Measurements from ENCODE around the gene CCDC71L. TPM values are rescaled to one million over a fixed set of nuclear protein-coding genes. Genes with fewer than 3 reads are reported as not detected.

Gene CCDC71L
- total and polyA plus RNA-seq, 2 of the 4 experiments (the other 2 are of a cell fraction), result 19.7 to 20.6 TPM

DNA sequence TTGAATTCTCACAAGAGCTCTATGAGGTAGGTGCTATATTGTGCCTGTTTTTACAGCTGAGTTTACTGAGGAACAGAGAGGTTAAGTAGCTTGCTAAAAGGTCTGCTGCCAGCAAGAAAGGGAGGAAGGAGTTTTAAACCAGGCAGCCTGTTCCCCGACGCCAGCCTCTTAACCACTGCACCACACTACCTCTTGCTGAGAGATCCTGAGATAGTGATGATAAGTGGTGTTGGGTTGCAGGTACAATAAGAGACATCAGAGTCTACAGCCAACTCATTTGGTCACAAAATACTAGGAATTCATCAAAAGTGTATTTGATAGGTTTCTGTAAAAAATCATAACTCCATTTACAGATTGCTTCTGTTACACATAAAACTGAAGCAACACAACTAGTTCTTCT is 8.0 kb downstream of the CCDC71L start:
- H3K23ac ChIP-seq (ENCODE audit: low read depth, low read length), result no peak overlapping the region
- no peaks in the 10 kb centered on the region for H4K20me1 ChIP-seq (ENCODE audit: insufficient read depth, low read length)
- H2AK9ac ChIP-seq (replicated peaks; ENCODE audit: low read depth, low read length, poor library complexity), result no peak overlapping the region
- POLR2A ChIA-PET (ENCODE audit: unreplicated experiment), result no interaction called here
- CTCF ChIA-PET, result interaction anchor here (0.7 kb wide), 1 partner anchor 28 kb away, joined by 4 read pairs; no protein-coding TSS in a partner anchor
- no peak overlapping the region for H3K56ac ChIP-seq (ENCODE audit: extremely low read depth, insufficient read depth, low read length)
- TF ChIP-seq RFX5 (IDR thresholded peaks at IDR 0.05; ENCODE audit: low read depth, low read length) (no peak), FOS (IDR thresholded peaks at IDR 0.05; ENCODE audit: low read depth, low read length) (no peak), RAD21 (IDR thresholded peaks at IDR 0.05; ENCODE audit: low read length) (no peak), POLR2A (IDR thresholded peaks at IDR 0.05; ENCODE audit: low read depth, low read length) (no peak), NFE2L2 (IDR thresholded peaks at IDR 0.05; ENCODE audit: low read depth, low read length) (no peak), BHLHE40 (IDR thresholded peaks at IDR 0.05; ENCODE audit: low read depth, low read length) (no peak), MAFK (IDR thresholded peaks at IDR 0.05; ENCODE audit: low read depth, low read length) (no peak), RCOR1 (IDR thresholded peaks at IDR 0.05; ENCODE audit: insufficient replicate concordance, low read length) (no peak), MXI1 (IDR thresholded peaks at IDR 0.05; ENCODE audit: borderline replicate concordance, low read depth, low read length) (no peak), MAZ (IDR thresholded peaks at IDR 0.05; ENCODE audit: borderline replicate concordance, low read depth, low read length) (no peak), CHD1 (IDR thresholded peaks at IDR 0.05; ENCODE audit: low read depth, low read length) (no peak)
- TF ChIP-seq, protein P1, sequence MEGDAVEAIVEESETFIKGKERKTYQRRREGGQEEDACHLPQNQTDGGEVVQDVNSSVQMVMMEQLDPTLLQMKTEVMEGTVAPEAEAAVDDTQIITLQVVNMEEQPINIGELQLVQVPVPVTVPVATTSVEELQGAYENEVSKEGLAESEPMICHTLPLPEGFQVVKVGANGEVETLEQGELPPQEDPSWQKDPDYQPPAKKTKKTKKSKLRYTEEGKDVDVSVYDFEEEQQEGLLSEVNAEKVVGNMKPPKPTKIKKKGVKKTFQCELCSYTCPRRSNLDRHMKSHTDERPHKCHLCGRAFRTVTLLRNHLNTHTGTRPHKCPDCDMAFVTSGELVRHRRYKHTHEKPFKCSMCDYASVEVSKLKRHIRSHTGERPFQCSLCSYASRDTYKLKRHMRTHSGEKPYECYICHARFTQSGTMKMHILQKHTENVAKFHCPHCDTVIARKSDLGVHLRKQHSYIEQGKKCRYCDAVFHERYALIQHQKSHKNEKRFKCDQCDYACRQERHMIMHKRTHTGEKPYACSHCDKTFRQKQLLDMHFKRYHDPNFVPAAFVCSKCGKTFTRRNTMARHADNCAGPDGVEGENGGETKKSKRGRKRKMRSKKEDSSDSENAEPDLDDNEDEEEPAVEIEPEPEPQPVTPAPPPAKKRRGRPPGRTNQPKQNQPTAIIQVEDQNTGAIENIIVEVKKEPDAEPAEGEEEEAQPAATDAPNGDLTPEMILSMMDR (conservative IDR thresholded peaks at IDR 0.05; ENCODE audit: low read depth, low read length), result no peak
- TF ChIP-seq, protein P2, sequence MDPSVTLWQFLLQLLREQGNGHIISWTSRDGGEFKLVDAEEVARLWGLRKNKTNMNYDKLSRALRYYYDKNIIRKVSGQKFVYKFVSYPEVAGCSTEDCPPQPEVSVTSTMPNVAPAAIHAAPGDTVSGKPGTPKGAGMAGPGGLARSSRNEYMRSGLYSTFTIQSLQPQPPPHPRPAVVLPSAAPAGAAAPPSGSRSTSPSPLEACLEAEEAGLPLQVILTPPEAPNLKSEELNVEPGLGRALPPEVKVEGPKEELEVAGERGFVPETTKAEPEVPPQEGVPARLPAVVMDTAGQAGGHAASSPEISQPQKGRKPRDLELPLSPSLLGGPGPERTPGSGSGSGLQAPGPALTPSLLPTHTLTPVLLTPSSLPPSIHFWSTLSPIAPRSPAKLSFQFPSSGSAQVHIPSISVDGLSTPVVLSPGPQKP (IDR thresholded peaks at IDR 0.05; ENCODE audit: borderline replicate concordance, low read depth, low read length), result no peak
- TF ChIP-seq, protein P3, sequence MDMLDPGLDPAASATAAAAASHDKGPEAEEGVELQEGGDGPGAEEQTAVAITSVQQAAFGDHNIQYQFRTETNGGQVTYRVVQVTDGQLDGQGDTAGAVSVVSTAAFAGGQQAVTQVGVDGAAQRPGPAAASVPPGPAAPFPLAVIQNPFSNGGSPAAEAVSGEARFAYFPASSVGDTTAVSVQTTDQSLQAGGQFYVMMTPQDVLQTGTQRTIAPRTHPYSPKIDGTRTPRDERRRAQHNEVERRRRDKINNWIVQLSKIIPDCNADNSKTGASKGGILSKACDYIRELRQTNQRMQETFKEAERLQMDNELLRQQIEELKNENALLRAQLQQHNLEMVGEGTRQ (IDR thresholded peaks at IDR 0.05; ENCODE audit: low read depth, low read length), result no peak
- no peaks in the 10 kb centered on the region for H3K4me1 ChIP-seq (ENCODE audit: control insufficient read depth, insufficient read depth, low read length)
- H4K5ac ChIP-seq (ENCODE audit: low read depth, low read length), result no peak overlapping the region
- no peak overlapping the region for H2BK15ac ChIP-seq (ENCODE audit: low read depth, low read length)
- no peaks in the 10 kb centered on the region for H3K36me3 ChIP-seq (ENCODE audit: control insufficient read depth, insufficient read depth, low read length)
- DNase-seq (no peak), ATAC-seq (ENCODE audit: low read depth) (no peak)
- no peak overlapping the region for H4K8ac ChIP-seq (ENCODE audit: low read depth in 2 of 2, low read length in 2 of 2)
- no peak overlapping the region for H2BK20ac ChIP-seq (ENCODE audit: low read depth, low read length)
- no peak overlapping the region for H2AK5ac ChIP-seq (ENCODE audit: low read depth, low read length)
- H3K4me2 ChIP-seq (ENCODE audit: low read depth, low read length), result no peak overlapping the region
- no peak overlapping the region for H3K14ac ChIP-seq (replicated peaks; ENCODE audit: low read depth, low read length)
- dilution Hi-C loops (cut with HindIII; ENCODE audit: low sequenced_read_pairs, unreplicated experiment), result no loop called here
- intact Hi-C loops (cut with micrococcal nuclease), result loop anchor here (5.0 kb wide), 1 partner anchor 36 kb away; no protein-coding TSS in a partner anchor
- WGBS, 2 experiments (ENCODE audit: extremely low coverage in 2 of 2, insufficient read length in 1 of 2), result no CpG with 5 or more reads among the region's 2 CpGs
- BruUV-seq (replicated peaks), result no TSS peak
- no peak overlapping the region for H3K27ac ChIP-seq (ENCODE audit: insufficient read depth, low read length)
- no peak overlapping the region for H4K91ac ChIP-seq (ENCODE audit: insufficient read depth, low read depth, low read length)
- in situ Hi-C loops (cut with MboI; ENCODE audit: low sequenced_read_pairs), result loop anchor here (10.0 kb wide), 1 partner anchor 478 kb away; no protein-coding TSS in a partner anchor
- no peak overlapping the region for H3K18ac ChIP-seq (ENCODE audit: low read depth, low read length)
- H2BK120ac ChIP-seq (ENCODE audit: low read depth, low read length), result no peak overlapping the region
- no peaks in the 10 kb centered on the region for H3K9me3 ChIP-seq (ENCODE audit: control insufficient read depth, insufficient read depth, low read length)
- no peak overlapping the region for H2BK5ac ChIP-seq (ENCODE audit: low read depth, low read length, poor library complexity, severe bottlenecking)
- H2AFZ ChIP-seq (replicated peaks; ENCODE audit: low read length, poor library complexity), result no peak overlapping the region
- H3K79me1 ChIP-seq (ENCODE audit: low read depth in 1 of 2, low read length in 2 of 2), result peaks cover 8 to 11% of the 10 kb centered on the region in 2 experiments
- no peak overlapping the region for H3K9ac ChIP-seq (ENCODE audit: low read depth, low read length)
- no peaks in the 10 kb centered on the region; the same call in 1 of the 2 replicates for H3K9me1 ChIP-seq (ENCODE audit: insufficient read depth, low read length)
- no peak overlapping the region for H3K4ac ChIP-seq (ENCODE audit: low read depth, low read length)
- no peak overlapping the region for H3K4me3 ChIP-seq (ENCODE audit: insufficient read depth, low read depth, low read length)
- no peaks in the 10 kb centered on the region for H3K27me3 ChIP-seq (ENCODE audit: control insufficient read depth, insufficient read depth, low read length)

All from IMR-90 (cell line).